ENCODE measurements around the gene SHROOM2. TPM values are rescaled to one million over a fixed set of nuclear protein-coding genes. Genes with fewer than 3 reads are reported as not detected.

Gene SHROOM2
- total and polyA plus RNA-seq, 9 of the 15 experiments (the other 6 are each of a cell fraction or from before 2014, with no cell fraction given): not detected

GRCh38 chrX:9961750-9962149 is 175.5 kb downstream of the SHROOM2 start:
- ChIA-PET CTCF (ENCODE audit: low intra/inter-chr PET ratio) (no interaction called here), POLR2A (no interaction called here)
- no peaks in the 10 kb centered on the region for H3K36me3 ChIP-seq (ENCODE audit: control insufficient read depth, insufficient read depth, low read length)
- in situ Hi-C loops (cut with MboI): no loop called here
- intact Hi-C loops (cut with micrococcal nuclease): loop anchor here (10.0 kb wide), 1 partner anchor 1147 kb away; no protein-coding TSS in a partner anchor
- no peaks in the 10 kb centered on the region for H3K9me3 ChIP-seq (replicated peaks; ENCODE audit: control insufficient read depth, insufficient read depth, low read depth, low read length)
- no TSS peak for BruUV-seq (replicated peaks)
- H3K9me1 ChIP-seq (ENCODE audit: control insufficient read depth, insufficient read depth, low read length): no peaks in the 10 kb centered on the region
- H3K79me2 ChIP-seq (ENCODE audit: control insufficient read depth, insufficient read depth, low read length): no peaks in the 10 kb centered on the region
- no peak overlapping the region for H3K4me2 ChIP-seq (ENCODE audit: insufficient read depth, low read length)
- FAIRE-seq (no peak), ATAC-seq (no peak), DNase-seq (ENCODE audit: extremely low read depth in 1 of 4, low spot score in 3 of 4) (no peak)
- no peaks in the 10 kb centered on the region for H3K4me1 ChIP-seq (replicated peaks in 1 of 2; ENCODE audit: control insufficient read depth in 2 of 2, insufficient read depth in 2 of 2, low read length in 2 of 2)
- no peak overlapping the region for H2AFZ ChIP-seq (ENCODE audit: low read depth, low read length)
- 0% methylated on average over 5 of the region's 5 CpGs for WGBS (ENCODE audit: insufficient coverage, low coverage, missing lambda C conversion rate)
- no peak overlapping the region for H3K27ac ChIP-seq (ENCODE audit: extremely low read depth, low read depth, low read length)
- H3K4me3 ChIP-seq: no peak overlapping the region
- H3K9ac ChIP-seq (ENCODE audit: insufficient read depth in 1 of 2, low read depth in 2 of 2, low read length in 2 of 2): no peak overlapping the region
- H3K27me3 ChIP-seq (ENCODE audit: control insufficient read depth in 2 of 2, insufficient read depth in 2 of 2, low read length in 2 of 2): peaks cover 3 to 7% of the 10 kb centered on the region in 2 experiments; a peak in 2 of 5 replicates
- TF ChIP-seq CHD1 (IDR thresholded peaks at IDR 0.05; ENCODE audit: low read length): no peak
- no peak for TF ChIP-seq ZNF224 (CRISPR knock-in tag; IDR thresholded peaks at IDR 0.05)
- TF ChIP-seq SNRNP70 (optimal IDR thresholded peaks at IDR 0.05; ENCODE audit: low read depth, low read length): no peak
- TF ChIP-seq ZEB2 (IDR thresholded peaks at IDR 0.05): no peak
- no peaks in the 10 kb centered on the region for H4K20me1 ChIP-seq (replicated peaks; ENCODE audit: control insufficient read depth, insufficient read depth, low read length)

GRCh38 chrX:9966775-9967408 is 180.7 kb downstream of the SHROOM2 start, which contains the start of gene CLDN34:
CLDN34 (plus strand) TSS chrX:9967358; CDS start chrX:9967358, 0 bp downstream.
- WGBS (ENCODE audit: insufficient coverage, low coverage, missing lambda C conversion rate): 11% methylated on average over 13 of the region's 16 CpGs
- no peak within 1 kb of the TSS for H3K4me3 ChIP-seq
- peaks cover 0 to 10% of the 10 kb centered on the region in 2 experiments; a peak in 2 of 5 replicates for H3K27me3 ChIP-seq (ENCODE audit: control insufficient read depth in 2 of 2, insufficient read depth in 2 of 2, low read length in 2 of 2)
- H3K36me3 ChIP-seq (ENCODE audit: control insufficient read depth, insufficient read depth, low read length): no peaks in the 10 kb centered on the region
- FAIRE-seq (peak; percentile 54), DNase-seq (ENCODE audit: extremely low read depth in 1 of 4, low spot score in 3 of 4) (peak; percentile 10 to 31 (median 13)), ATAC-seq (peak; percentile 51; the same call in 2 of the 3 replicates)
- no peak within 1 kb of the TSS for H2AFZ ChIP-seq (ENCODE audit: low read depth, low read length)
- H3K4me1 ChIP-seq (replicated peaks in 1 of 2; ENCODE audit: control insufficient read depth in 2 of 2, insufficient read depth in 2 of 2, low read length in 2 of 2): no peaks in the 10 kb centered on the region
- H4K20me1 ChIP-seq (replicated peaks; ENCODE audit: control insufficient read depth, insufficient read depth, low read length): no peaks in the 10 kb centered on the region
- ChIA-PET POLR2A (interaction anchor here (0.7 kb wide), 1 partner anchor 141 kb away, joined by 3 read pairs; no protein-coding TSS in a partner anchor), CTCF (ENCODE audit: low intra/inter-chr PET ratio) (interaction anchor here (1.0 kb wide), 1 partner anchor 153 kb away, joined by 6 read pairs; no protein-coding TSS in a partner anchor)
- H3K79me2 ChIP-seq (ENCODE audit: control insufficient read depth, insufficient read depth, low read length): no peaks in the 10 kb centered on the region
- no peaks in the 10 kb centered on the region for H3K9me1 ChIP-seq (ENCODE audit: control insufficient read depth, insufficient read depth, low read length)
- no TSS peak for BruUV-seq (replicated peaks)
- H3K4me2 ChIP-seq (ENCODE audit: insufficient read depth, low read length): no peak within 1 kb of the TSS
- no peak within 1 kb of the TSS for H3K9ac ChIP-seq (ENCODE audit: insufficient read depth in 1 of 2, low read depth in 2 of 2, low read length in 2 of 2)
- H3K9me3 ChIP-seq (replicated peaks; ENCODE audit: control insufficient read depth, insufficient read depth, low read depth, low read length): no peaks in the 10 kb centered on the region
- in situ Hi-C loops (cut with MboI): no loop called here
- no peak within 1 kb of the TSS for H3K27ac ChIP-seq (ENCODE audit: extremely low read depth, low read depth, low read length)
- intact Hi-C loops (cut with micrococcal nuclease): loop anchor here (2.0 to 10.0 kb wide), 3 partner anchors 82 to 1152 kb away; no protein-coding TSS in a partner anchor
- TF ChIP-seq, protein P1, sequence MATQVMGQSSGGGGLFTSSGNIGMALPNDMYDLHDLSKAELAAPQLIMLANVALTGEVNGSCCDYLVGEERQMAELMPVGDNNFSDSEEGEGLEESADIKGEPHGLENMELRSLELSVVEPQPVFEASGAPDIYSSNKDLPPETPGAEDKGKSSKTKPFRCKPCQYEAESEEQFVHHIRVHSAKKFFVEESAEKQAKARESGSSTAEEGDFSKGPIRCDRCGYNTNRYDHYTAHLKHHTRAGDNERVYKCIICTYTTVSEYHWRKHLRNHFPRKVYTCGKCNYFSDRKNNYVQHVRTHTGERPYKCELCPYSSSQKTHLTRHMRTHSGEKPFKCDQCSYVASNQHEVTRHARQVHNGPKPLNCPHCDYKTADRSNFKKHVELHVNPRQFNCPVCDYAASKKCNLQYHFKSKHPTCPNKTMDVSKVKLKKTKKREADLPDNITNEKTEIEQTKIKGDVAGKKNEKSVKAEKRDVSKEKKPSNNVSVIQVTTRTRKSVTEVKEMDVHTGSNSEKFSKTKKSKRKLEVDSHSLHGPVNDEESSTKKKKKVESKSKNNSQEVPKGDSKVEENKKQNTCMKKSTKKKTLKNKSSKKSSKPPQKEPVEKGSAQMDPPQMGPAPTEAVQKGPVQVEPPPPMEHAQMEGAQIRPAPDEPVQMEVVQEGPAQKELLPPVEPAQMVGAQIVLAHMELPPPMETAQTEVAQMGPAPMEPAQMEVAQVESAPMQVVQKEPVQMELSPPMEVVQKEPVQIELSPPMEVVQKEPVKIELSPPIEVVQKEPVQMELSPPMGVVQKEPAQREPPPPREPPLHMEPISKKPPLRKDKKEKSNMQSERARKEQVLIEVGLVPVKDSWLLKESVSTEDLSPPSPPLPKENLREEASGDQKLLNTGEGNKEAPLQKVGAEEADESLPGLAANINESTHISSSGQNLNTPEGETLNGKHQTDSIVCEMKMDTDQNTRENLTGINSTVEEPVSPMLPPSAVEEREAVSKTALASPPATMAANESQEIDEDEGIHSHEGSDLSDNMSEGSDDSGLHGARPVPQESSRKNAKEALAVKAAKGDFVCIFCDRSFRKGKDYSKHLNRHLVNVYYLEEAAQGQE (IDR thresholded peaks at IDR 0.05; ENCODE audit: borderline replicate concordance): peak; percentile 36; the same call in 1 of the 2 replicates
- TF ChIP-seq, protein P1 (CRISPR knock-in tag; IDR thresholded peaks at IDR 0.05; ENCODE audit: low read depth): no peak
- no peak for TF ChIP-seq ZNF232 (CRISPR knock-in tag; IDR thresholded peaks at IDR 0.05)
- TF ChIP-seq NFIC (IDR thresholded peaks at IDR 0.05): peak; percentile 43
